ENCODE data around the gene DERL3. TPM values are rescaled to one million over a fixed set of nuclear protein-coding genes. Genes with fewer than 3 reads are reported as not detected.

DERL3 gene
- total and polyA plus RNA-seq, 2 experiments from 2014 or later = 13.6 to 19.5 TPM

GRCh38 chr22:23884140-23884539 is 45.3 kb upstream of the DERL3 start (continued):
- TF ChIP-seq ZNF462 (CRISPR knock-in tag; IDR thresholded peaks at IDR 0.05) = no peak
- no peak for TF ChIP-seq ZNF331 (CRISPR knock-in tag; IDR thresholded peaks at IDR 0.05; ENCODE audit: low read depth)
- no peak for TF ChIP-seq REST (IDR thresholded peaks at IDR 0.05; ENCODE audit: unreplicated experiment)
- TF ChIP-seq ZNF114 (CRISPR knock-in tag; IDR thresholded peaks at IDR 0.05) = no peak
- no peak for TF ChIP-seq STAT1 (IDR thresholded peaks at IDR 0.05; ENCODE audit: unreplicated experiment)
- TF ChIP-seq ETS1 (IDR thresholded peaks at IDR 0.05) = no peak
- TF ChIP-seq EZH2 (IDR thresholded peaks at IDR 0.05; ENCODE audit: low read depth, unreplicated experiment) = no peak
- TF ChIP-seq NANOG (IDR thresholded peaks at IDR 0.05; ENCODE audit: borderline replicate concordance) = no peak
- TF ChIP-seq CREB1 (CRISPR knock-in tag; IDR thresholded peaks at IDR 0.05; ENCODE audit: low read depth) = no peak
- TF ChIP-seq EZH2phosphoT487 (IDR thresholded peaks at IDR 0.05; ENCODE audit: unreplicated experiment) = no peak

Data from GM23338 (cell line).